ENCODE results near the gene SARNP.

DNA sequence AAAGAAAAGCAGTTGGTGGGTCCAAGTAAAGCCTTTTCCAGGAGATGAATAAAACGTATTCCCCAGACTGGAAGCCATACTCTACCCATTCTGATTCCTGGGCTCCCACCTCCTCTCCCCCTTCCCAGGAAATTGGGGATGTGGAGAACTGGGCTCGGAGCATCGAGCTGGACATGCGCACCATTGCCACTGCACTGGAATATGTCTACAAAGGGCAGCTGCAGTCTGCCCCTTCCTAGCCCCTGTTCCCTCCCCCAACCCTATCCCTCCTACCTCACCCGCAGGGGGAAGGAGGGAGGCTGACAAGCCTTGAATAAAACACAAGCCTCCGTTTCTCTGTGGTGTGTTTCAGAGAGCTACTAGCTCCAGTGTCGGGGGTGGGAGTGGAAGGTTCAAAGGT lies 98.2 kb downstream of the SARNP start:
- no peak for TF ChIP-seq FOXA1 (IDR thresholded peaks at IDR 0.05)
- TF ChIP-seq, protein P1, sequence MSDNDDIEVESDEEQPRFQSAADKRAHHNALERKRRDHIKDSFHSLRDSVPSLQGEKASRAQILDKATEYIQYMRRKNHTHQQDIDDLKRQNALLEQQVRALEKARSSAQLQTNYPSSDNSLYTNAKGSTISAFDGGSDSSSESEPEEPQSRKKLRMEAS (IDR thresholded peaks at IDR 0.05) = no peak
- no peak for TF ChIP-seq CTCF (IDR thresholded peaks at IDR 0.05; ENCODE audit: low read depth, low read length, missing input control)
- no peak for TF ChIP-seq YY1 (IDR thresholded peaks at IDR 0.05)
- TF ChIP-seq GABPA (IDR thresholded peaks at IDR 0.05 in 1 of 2, conservative IDR thresholded peaks at IDR 0.05 in 1 of 2) = no peak
- TF ChIP-seq, protein P2, sequence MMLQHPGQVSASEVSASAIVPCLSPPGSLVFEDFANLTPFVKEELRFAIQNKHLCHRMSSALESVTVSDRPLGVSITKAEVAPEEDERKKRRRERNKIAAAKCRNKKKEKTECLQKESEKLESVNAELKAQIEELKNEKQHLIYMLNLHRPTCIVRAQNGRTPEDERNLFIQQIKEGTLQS (IDR thresholded peaks at IDR 0.05) = no peak
- no peak for TF ChIP-seq REST (IDR thresholded peaks at IDR 0.05)
- TF ChIP-seq RAD21 (IDR thresholded peaks at IDR 0.05) = no peak
- TF ChIP-seq JUND (IDR thresholded peaks at IDR 0.05) = no peak
- TF ChIP-seq, protein P3, sequence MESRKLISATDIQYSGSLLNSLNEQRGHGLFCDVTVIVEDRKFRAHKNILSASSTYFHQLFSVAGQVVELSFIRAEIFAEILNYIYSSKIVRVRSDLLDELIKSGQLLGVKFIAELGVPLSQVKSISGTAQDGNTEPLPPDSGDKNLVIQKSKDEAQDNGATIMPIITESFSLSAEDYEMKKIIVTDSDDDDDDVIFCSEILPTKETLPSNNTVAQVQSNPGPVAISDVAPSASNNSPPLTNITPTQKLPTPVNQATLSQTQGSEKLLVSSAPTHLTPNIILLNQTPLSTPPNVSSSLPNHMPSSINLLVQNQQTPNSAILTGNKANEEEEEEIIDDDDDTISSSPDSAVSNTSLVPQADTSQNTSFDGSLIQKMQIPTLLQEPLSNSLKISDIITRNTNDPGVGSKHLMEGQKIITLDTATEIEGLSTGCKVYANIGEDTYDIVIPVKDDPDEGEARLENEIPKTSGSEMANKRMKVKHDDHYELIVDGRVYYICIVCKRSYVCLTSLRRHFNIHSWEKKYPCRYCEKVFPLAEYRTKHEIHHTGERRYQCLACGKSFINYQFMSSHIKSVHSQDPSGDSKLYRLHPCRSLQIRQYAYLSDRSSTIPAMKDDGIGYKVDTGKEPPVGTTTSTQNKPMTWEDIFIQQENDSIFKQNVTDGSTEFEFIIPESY (IDR thresholded peaks at IDR 0.05) = no peak
